HG03378 (cell line): Measurements from ENCODE around the gene MARCHF3.

Experiments
- ATAC-seq: cut with Tn5 transposase; IDR thresholded peaks from one replicate; pipeline ENCODE4 v1.9.1; 2021; ENCODE audit warnings: mild to moderate bottlenecking, moderate library complexity; ENCODE audit not compliant: unreplicated experiment

Gene MARCHF3

GRCh38 chr5:126819253-126819652 lies 211.1 kb downstream of the MARCHF3 start:
- no peak for ATAC-seq

- ATAC-seq = no peak
Measured at GRCh38 chr5:126818736-126819135, 211.6 kb downstream of the MARCHF3 start.
